HepG2 (cell line): ENCODE measurements around the gene DNLZ. TPM values are rescaled to one million over a fixed set of nuclear protein-coding genes. Genes with fewer than 3 reads are reported as not detected.

Source experiments
- CBX5 ChIP-seq: sonication (generic); formaldehyde crosslinking; IDR thresholded peaks from 2 replicates; pipeline ENCODE4 v1.4.0; 2020; ENCODE audit warnings: missing genetic modification reagents, borderline replicate concordance
- FOXO4 ChIP-seq: sonication (generic); formaldehyde crosslinking; conservative IDR thresholded peaks from 2 replicates; pipeline ENCODE4 v1.8.1; 2023; ENCODE audit warnings: missing genetic modification reagents
- HOXA9 ChIP-seq: sonication (generic); formaldehyde crosslinking; IDR thresholded peaks from 2 replicates; pipeline ENCODE4 v1.8.1; 2022; ENCODE audit warnings: missing genetic modification reagents, mild to moderate bottlenecking, moderate library complexity, borderline replicate concordance
- JDP2 ChIP-seq: sonication (generic); formaldehyde crosslinking; IDR thresholded peaks from 2 replicates; pipeline ENCODE4 v1.8.1; 2022; ENCODE audit warnings: missing genetic modification reagents, borderline replicate concordance
- KLF16 ChIP-seq, 2 experiments: sonication (generic) in 1 of 2; formaldehyde crosslinking in 1 of 2; IDR thresholded peaks; 2 replicates each; pipeline versions ENCODE4 v1.6.1 to v1.8.0; 2016 to 2023; ENCODE audit warnings: missing genetic modification reagents in 2 of 2, missing compliant biosample characterization in 1 of 2
- NFKBIZ ChIP-seq: IDR thresholded peaks from 2 replicates; pipeline ENCODE4 v1.6.1; 2018; ENCODE audit warnings: missing genetic modification reagents, missing compliant biosample characterization
- NR3C1 ChIP-seq: sonication (generic); formaldehyde crosslinking; IDR thresholded peaks from 2 replicates; pipeline ENCODE4 v1.4.0; 2020; ENCODE audit warnings: missing genetic modification reagents
- PPARG ChIP-seq: conservative IDR thresholded peaks from 2 replicates; pipeline ENCODE4 v1.6.1; 2016; ENCODE audit warnings: missing biosample characterization, missing genetic modification reagents
- PRMT3 ChIP-seq: sonication (generic); formaldehyde crosslinking; IDR thresholded peaks from 2 replicates; pipeline ENCODE4 v1.8.1; 2022; ENCODE audit warnings: low read depth, mild to moderate bottlenecking, moderate library complexity, missing genetic modification reagents, borderline replicate concordance
- ZBTB44 ChIP-seq: sonication (generic); formaldehyde crosslinking; IDR thresholded peaks from 2 replicates; pipeline ENCODE4 v1.4.0; 2020; ENCODE audit warnings: missing genetic modification reagents
- ZNF12 ChIP-seq: sonication (generic); formaldehyde crosslinking; IDR thresholded peaks from 2 replicates; pipeline ENCODE4 v1.5.0; 2020; ENCODE audit warnings: missing genetic modification reagents
- ZNF292 ChIP-seq: sonication (generic); formaldehyde crosslinking; IDR thresholded peaks from 2 replicates; pipeline ENCODE4 v1.8.1; 2022; ENCODE audit warnings: mild to moderate bottlenecking, low read depth, missing genetic modification reagents, borderline replicate concordance
- ZNF441 ChIP-seq: sonication (generic); formaldehyde crosslinking; IDR thresholded peaks from 2 replicates; pipeline ENCODE4 v1.7.0; 2021; ENCODE audit warnings: missing genetic modification reagents, borderline replicate concordance
- ZNF546 ChIP-seq: sonication (generic); formaldehyde crosslinking; conservative IDR thresholded peaks from 2 replicates; pipeline ENCODE4 v1.8.1; 2023; ENCODE audit warnings: mild to moderate bottlenecking, missing genetic modification reagents
- ZNF567 ChIP-seq: sonication (generic); formaldehyde crosslinking; IDR thresholded peaks from 2 replicates; pipeline ENCODE4 v1.8.1; 2023; ENCODE audit warnings: mild to moderate bottlenecking, missing genetic modification reagents, borderline replicate concordance
- ZNF570 ChIP-seq: sonication (generic); formaldehyde crosslinking; IDR thresholded peaks from 2 replicates; pipeline ENCODE4 v1.4.0; 2020; ENCODE audit warnings: mild to moderate bottlenecking, missing genetic modification reagents, borderline replicate concordance
- ZSCAN29 ChIP-seq: sonication (generic); formaldehyde crosslinking; conservative IDR thresholded peaks from 2 replicates; pipeline ENCODE4 v1.4.0; 2020; ENCODE audit warnings: mild to moderate bottlenecking, missing genetic modification reagents
- polyA plus RNA-seq, 8 experiments: library from polyadenylated mRNA; depleted of rRNA in 3 of 8; stranded (reverse) in 7 of 8; unstranded in 1 of 8; fragments of >200 nt; fragmentation: Illumina TruSeq in 4 of 8; extraction: Trizol in 4 of 8; gene quantifications; 2 replicates each; pipeline versions ENCODE4 v1.2.1 to v1.2.3, GENCODE V29; 2011 to 2016; ENCODE audit warnings: low read depth in 4 of 8, missing spikeins in 1 of 8, mixed read lengths in 1 of 8; ENCODE audit not compliant: insufficient read depth in 1 of 8
- total RNA-seq, 5 experiments: library from RNA; depleted of rRNA; stranded (reverse); fragments of >200 nt; fragmentation: Illumina TruSeq; extraction: Trizol; gene quantifications; 2 replicates each; pipeline ENCODE4 v1.2.3, GENCODE V29; 2016; ENCODE audit warnings: low read depth in 1 of 5
- TF ChIP-seq, protein P1 (sequence below): sonication (generic); formaldehyde crosslinking; IDR thresholded peaks from 2 replicates; pipeline ENCODE4 v1.4.0; 2020; ENCODE audit warnings: missing genetic modification reagents, borderline replicate concordance
- TF ChIP-seq, protein P2 (sequence below): sonication (generic); formaldehyde crosslinking; IDR thresholded peaks from 2 replicates; pipeline ENCODE4 v1.5.0; 2020; ENCODE audit warnings: missing genetic modification reagents

DNLZ gene
- total and polyA plus RNA-seq, 2 of the 13 experiments (the other 11 are each of a cell fraction or from before 2014, with no cell fraction given) = 3.4 to 8.0 TPM

DNA sequence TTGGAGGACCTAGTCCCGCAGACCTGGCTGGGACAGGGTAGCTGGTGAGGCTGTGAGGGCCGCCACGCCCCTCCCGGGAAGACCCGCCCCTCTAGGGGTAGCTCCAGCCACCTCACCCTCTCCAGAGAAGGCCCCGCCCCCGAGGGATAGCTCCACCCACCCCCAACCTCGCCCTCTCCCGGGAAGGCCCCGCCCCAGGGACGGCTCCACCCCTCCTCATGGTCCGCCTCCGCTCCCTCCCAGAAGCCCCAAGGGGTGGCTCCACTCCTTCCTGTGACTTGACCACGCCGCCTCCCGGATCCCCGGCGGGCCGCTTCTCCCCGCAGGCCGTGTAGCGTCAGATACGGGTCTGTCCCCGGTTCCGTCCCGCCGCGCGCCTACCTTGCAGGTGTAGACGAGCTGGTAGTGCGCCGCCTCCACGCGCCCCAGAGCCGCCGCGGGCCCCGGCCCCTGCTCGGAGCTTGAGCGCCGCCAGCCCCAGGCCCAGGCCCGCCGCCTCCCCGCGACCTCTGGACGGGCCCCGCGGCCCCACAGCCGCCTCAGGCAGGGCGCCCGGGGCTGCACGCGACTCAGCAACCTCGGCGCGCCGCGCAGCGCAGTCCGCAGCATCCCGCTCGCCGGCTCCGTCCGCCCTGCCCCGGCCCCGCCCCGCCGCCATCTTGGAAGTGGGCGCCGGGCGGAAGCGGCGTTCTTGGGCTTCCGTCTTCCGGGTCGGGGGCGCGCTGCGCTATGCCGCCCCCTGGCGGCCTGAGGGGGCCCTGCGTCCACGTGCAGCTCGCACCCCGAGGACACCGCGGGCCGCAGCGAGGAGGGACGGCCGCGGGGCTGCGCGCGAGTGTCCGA lies at the start of gene DNLZ (continued):
- TF ChIP-seq, protein P1, sequence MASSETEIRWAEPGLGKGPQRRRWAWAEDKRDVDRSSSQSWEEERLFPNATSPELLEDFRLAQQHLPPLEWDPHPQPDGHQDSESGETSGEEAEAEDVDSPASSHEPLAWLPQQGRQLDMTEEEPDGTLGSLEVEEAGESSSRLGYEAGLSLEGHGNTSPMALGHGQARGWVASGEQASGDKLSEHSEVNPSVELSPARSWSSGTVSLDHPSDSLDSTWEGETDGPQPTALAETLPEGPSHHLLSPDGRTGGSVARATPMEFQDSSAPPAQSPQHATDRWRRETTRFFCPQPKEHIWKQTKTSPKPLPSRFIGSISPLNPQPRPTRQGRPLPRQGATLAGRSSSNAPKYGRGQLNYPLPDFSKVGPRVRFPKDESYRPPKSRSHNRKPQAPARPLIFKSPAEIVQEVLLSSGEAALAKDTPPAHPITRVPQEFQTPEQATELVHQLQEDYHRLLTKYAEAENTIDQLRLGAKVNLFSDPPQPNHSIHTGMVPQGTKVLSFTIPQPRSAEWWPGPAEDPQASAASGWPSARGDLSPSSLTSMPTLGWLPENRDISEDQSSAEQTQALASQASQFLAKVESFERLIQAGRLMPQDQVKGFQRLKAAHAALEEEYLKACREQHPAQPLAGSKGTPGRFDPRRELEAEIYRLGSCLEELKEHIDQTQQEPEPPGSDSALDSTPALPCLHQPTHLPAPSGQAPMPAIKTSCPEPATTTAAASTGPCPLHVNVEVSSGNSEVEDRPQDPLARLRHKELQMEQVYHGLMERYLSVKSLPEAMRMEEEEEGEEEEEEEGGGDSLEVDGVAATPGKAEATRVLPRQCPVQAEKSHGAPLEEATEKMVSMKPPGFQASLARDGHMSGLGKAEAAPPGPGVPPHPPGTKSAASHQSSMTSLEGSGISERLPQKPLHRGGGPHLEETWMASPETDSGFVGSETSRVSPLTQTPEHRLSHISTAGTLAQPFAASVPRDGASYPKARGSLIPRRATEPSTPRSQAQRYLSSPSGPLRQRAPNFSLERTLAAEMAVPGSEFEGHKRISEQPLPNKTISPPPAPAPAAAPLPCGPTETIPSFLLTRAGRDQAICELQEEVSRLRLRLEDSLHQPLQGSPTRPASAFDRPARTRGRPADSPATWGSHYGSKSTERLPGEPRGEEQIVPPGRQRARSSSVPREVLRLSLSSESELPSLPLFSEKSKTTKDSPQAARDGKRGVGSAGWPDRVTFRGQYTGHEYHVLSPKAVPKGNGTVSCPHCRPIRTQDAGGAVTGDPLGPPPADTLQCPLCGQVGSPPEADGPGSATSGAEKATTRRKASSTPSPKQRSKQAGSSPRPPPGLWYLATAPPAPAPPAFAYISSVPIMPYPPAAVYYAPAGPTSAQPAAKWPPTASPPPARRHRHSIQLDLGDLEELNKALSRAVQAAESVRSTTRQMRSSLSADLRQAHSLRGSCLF (CRISPR knock-in tag) = peak; percentile 38; the same call in 1 of the 2 replicates
- TF ChIP-seq ZBTB44 (CRISPR knock-in tag) (0 out of 2 replicates have a peak, but pooled peaks have one; percentile 74), NFKBIZ (no peak; the same call in 1 of the 2 replicates), ZNF570 (no peak), ZNF441 (0 out of 2 replicates have a peak, but pooled peaks have one; percentile 9), ZNF567 (no peak), NR3C1 (CRISPR knock-in tag) (no peak), JDP2 (peak; percentile 64; the same call in 1 of the 2 replicates), FOXO4 (CRISPR knock-in tag) (no peak), PRMT3 (peak; percentile 77; the same call in 1 of the 2 replicates), KLF16 (CRISPR knock-in tag; IDR thresholded peaks at IDR 0.05) (peak in 1 of 2 experiments; percentile 67; a peak in 1 of 4 replicates), ZNF546 (CRISPR knock-in tag) (0 out of 2 replicates have a peak, but pooled peaks have one; percentile 70), ZNF12 (CRISPR knock-in tag) (peak; percentile 44; the same call in 1 of the 2 replicates), PPARG (CRISPR knock-in tag) (peak; percentile 46; the same call in 1 of the 2 replicates), ZSCAN29 (CRISPR knock-in tag) (peak; percentile 81), CBX5 (0 out of 2 replicates have a peak, but pooled peaks have one; percentile 35), ZNF292 (CRISPR knock-in tag) (no peak), HOXA9 (CRISPR knock-in tag) (peak; percentile 93)
- TF ChIP-seq, protein P2, sequence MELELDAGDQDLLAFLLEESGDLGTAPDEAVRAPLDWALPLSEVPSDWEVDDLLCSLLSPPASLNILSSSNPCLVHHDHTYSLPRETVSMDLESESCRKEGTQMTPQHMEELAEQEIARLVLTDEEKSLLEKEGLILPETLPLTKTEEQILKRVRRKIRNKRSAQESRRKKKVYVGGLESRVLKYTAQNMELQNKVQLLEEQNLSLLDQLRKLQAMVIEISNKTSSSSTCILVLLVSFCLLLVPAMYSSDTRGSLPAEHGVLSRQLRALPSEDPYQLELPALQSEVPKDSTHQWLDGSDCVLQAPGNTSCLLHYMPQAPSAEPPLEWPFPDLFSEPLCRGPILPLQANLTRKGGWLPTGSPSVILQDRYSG (CRISPR knock-in tag) = peak; percentile 89; the same call in 1 of the 2 replicates
